Activated T-helper 1 cell treated with anti-CD3 and anti-CD28 coated beads, Interleukin-12 subunit alpha, Interleukin-12 subunit beta, Interleukin-2, Interleukin-4 antibody, amounts not matched to agents 30 ng/mL and 10 ng/mL and 1 ng/mL, durations not matched to agents 14 hours and 24 hours and 36 hours (primary cell): ENCODE results near the gene C16orf78. TPM values are rescaled to one million over a fixed set of nuclear protein-coding genes. Genes with fewer than 3 reads are reported as not detected.

Source experiments
- DNase-seq: peaks from one replicate; pipeline ENCODE4 v3.0.0; 2021; ENCODE audit warnings: low spot score
- H3K27ac Mint-ChIP-seq: one replicate; pipeline ENCODE4 v1.8.0; 2021; ENCODE audit warnings: mild to moderate bottlenecking, mixed read lengths
- H3K27me3 Mint-ChIP-seq: one replicate; pipeline ENCODE4 v1.8.0; 2022; ENCODE audit warnings: mild to moderate bottlenecking, moderate library complexity, mixed read lengths; ENCODE audit not compliant: insufficient read depth
- H3K36me3 Mint-ChIP-seq: one replicate; pipeline ENCODE4 v1.8.0; 2021; ENCODE audit warnings: low read depth, mixed read lengths
- H3K4me1 Mint-ChIP-seq: one replicate; pipeline ENCODE4 v1.8.0; 2021; ENCODE audit warnings: low read depth, mixed read lengths
- H3K4me3 Mint-ChIP-seq: one replicate; pipeline ENCODE4 v1.8.0; 2021; ENCODE audit warnings: mild to moderate bottlenecking, moderate library complexity, mixed read lengths
- H3K9me3 Mint-ChIP-seq: one replicate; pipeline ENCODE4 v1.8.0; 2021; ENCODE audit warnings: mixed read lengths
- intact Hi-C: fragments of 100-400 bp; cut with micrococcal nuclease; formaldehyde crosslinking; loops from one replicate; pipeline ENCODE4 v1.15.1; 2024
- total RNA-seq: library from RNA; stranded (reverse); gene quantifications from 2 replicates; pipeline ENCODE4 v1.2.3, GENCODE V29; 2022

The C16orf78 gene
- total RNA-seq, 1 donor from 2014 or later, result not detected

- no peak for DNase-seq
- H3K36me3 Mint-ChIP-seq, result no peaks in the 10 kb centered on the region
These were observed 4.6 kb downstream of the C16orf78 start for GRCh38 chr16:49378238-49378637.

GRCh38 chr16:49378816-49379215, 5.2 kb downstream of the C16orf78 start:
- intact Hi-C loops, result no loop called here
- peaks cover 4% of the 10 kb centered on the region for H3K9me3 Mint-ChIP-seq
- H3K4me3 Mint-ChIP-seq, result no peak overlapping the region
- DNase-seq, result no peak
- H3K36me3 Mint-ChIP-seq, result no peaks in the 10 kb centered on the region
- no peak overlapping the region for H3K27ac Mint-ChIP-seq
- no peaks in the 10 kb centered on the region for H3K27me3 Mint-ChIP-seq
- no peaks in the 10 kb centered on the region for H3K4me1 Mint-ChIP-seq

More at GRCh38 chr16:49378238-49378637, 4.6 kb downstream of the C16orf78 start:
- intact Hi-C loops, result no loop called here
- no peak overlapping the region for H3K4me3 Mint-ChIP-seq
- no peaks in the 10 kb centered on the region for H3K4me1 Mint-ChIP-seq
- H3K9me3 Mint-ChIP-seq, result peaks cover 4% of the 10 kb centered on the region
- H3K27ac Mint-ChIP-seq, result no peak overlapping the region
- no peaks in the 10 kb centered on the region for H3K27me3 Mint-ChIP-seq

- Mint-ChIP-seq H3K4me1 (no peaks in the 10 kb centered on the region), H3K9me3 (peaks cover 4% of the 10 kb centered on the region)
These were observed 9.3 kb downstream of the C16orf78 start for GRCh38 chr16:49382916-49383315.

GRCh38 chr16:49395021-49395420, 21.4 kb downstream of the C16orf78 start:
- Mint-ChIP-seq H3K36me3 (no peaks in the 10 kb centered on the region), H3K9me3 (no peaks in the 10 kb centered on the region), H3K4me3 (no peak overlapping the region), H3K4me1 (no peaks in the 10 kb centered on the region), H3K27me3 (no peaks in the 10 kb centered on the region), H3K27ac (no peak overlapping the region)
- DNase-seq, result no peak
- intact Hi-C loops, result no loop called here

More at GRCh38 chr16:49382916-49383315, 9.3 kb downstream of the C16orf78 start:
- H3K36me3 Mint-ChIP-seq, result no peaks in the 10 kb centered on the region
- peaks cover 2% of the 10 kb centered on the region for H3K27me3 Mint-ChIP-seq
- DNase-seq, result no peak
- intact Hi-C loops, result no loop called here
- H3K27ac Mint-ChIP-seq, result no peak overlapping the region
- H3K4me3 Mint-ChIP-seq, result no peak overlapping the region

GRCh38 chr16:49396206-49396720, 22.7 kb downstream of the C16orf78 start:
- Mint-ChIP-seq H3K4me1 (no peaks in the 10 kb centered on the region), H3K4me3 (no peak overlapping the region), H3K36me3 (no peaks in the 10 kb centered on the region), H3K27ac (no peak overlapping the region), H3K27me3 (no peaks in the 10 kb centered on the region), H3K9me3 (no peaks in the 10 kb centered on the region)
- intact Hi-C loops, result no loop called here
- no peak for DNase-seq

- intact Hi-C loops, result no loop called here
- Mint-ChIP-seq H3K36me3 (no peaks in the 10 kb centered on the region), H3K27me3 (peaks cover 3% of the 10 kb centered on the region), H3K9me3 (peaks cover 3% of the 10 kb centered on the region), H3K4me3 (no peak overlapping the region), H3K4me1 (no peaks in the 10 kb centered on the region), H3K27ac (no peak overlapping the region)
- no peak for DNase-seq
These were observed 25.2 kb downstream of the C16orf78 start for GRCh38 chr16:49398761-49399160.

- H3K27me3 Mint-ChIP-seq, result peaks cover 3% of the 10 kb centered on the region
- H3K27ac Mint-ChIP-seq, result no peak overlapping the region
- intact Hi-C loops, result loop anchor here (10.0 kb wide), 1 partner anchor 455 kb away; the partner anchor contains the start of gene ZNF423
- DNase-seq, result no peak
- H3K36me3 Mint-ChIP-seq, result no peaks in the 10 kb centered on the region
- H3K4me3 Mint-ChIP-seq, result no peak overlapping the region
- no peaks in the 10 kb centered on the region for H3K4me1 Mint-ChIP-seq
- H3K9me3 Mint-ChIP-seq, result peaks cover 3% of the 10 kb centered on the region
These were observed 26.2 kb downstream of the C16orf78 start for GRCh38 chr16:49399594-49400364.

- Mint-ChIP-seq H3K4me1 (no peaks in the 10 kb centered on the region), H3K27me3 (peaks cover 3% of the 10 kb centered on the region), H3K9me3 (peaks cover 3% of the 10 kb centered on the region), H3K4me3 (no peak overlapping the region), H3K36me3 (no peaks in the 10 kb centered on the region), H3K27ac (no peak overlapping the region)
- DNase-seq, result no peak
- intact Hi-C loops, result loop anchor here (10.0 kb wide), 1 partner anchor 454 kb away; the partner anchor contains the start of gene ZNF423
These were observed 27.0 kb downstream of the C16orf78 start for GRCh38 chr16:49400611-49401010.

GRCh38 chr16:49405123-49405522, 31.5 kb downstream of the C16orf78 start:
- intact Hi-C loops, result loop anchor here (10.0 kb wide), 1 partner anchor 450 kb away; the partner anchor contains the start of gene ZNF423
- DNase-seq, result no peak
- H3K36me3 Mint-ChIP-seq, result no peaks in the 10 kb centered on the region
- peaks cover 3% of the 10 kb centered on the region for H3K9me3 Mint-ChIP-seq
- H3K4me3 Mint-ChIP-seq, result no peak overlapping the region
- H3K27me3 Mint-ChIP-seq, result peaks cover 3% of the 10 kb centered on the region
- H3K4me1 Mint-ChIP-seq, result no peaks in the 10 kb centered on the region
- H3K27ac Mint-ChIP-seq, result no peak overlapping the region

GRCh38 chr16:49405530-49405929, 31.9 kb downstream of the C16orf78 start:
- no peaks in the 10 kb centered on the region for H3K4me1 Mint-ChIP-seq
- no peak overlapping the region for H3K4me3 Mint-ChIP-seq
- H3K27ac Mint-ChIP-seq, result no peak overlapping the region
- no peaks in the 10 kb centered on the region for H3K36me3 Mint-ChIP-seq
- DNase-seq, result no peak
- intact Hi-C loops, result loop anchor here (10.0 kb wide), 1 partner anchor 449 kb away; the partner anchor contains the start of gene ZNF423
- peaks cover 3% of the 10 kb centered on the region for H3K27me3 Mint-ChIP-seq
- peaks cover 3% of the 10 kb centered on the region for H3K9me3 Mint-ChIP-seq

GRCh38 chr16:49407873-49408550, 34.4 kb downstream of the C16orf78 start:
- intact Hi-C loops, result loop anchor here (10.0 kb wide), 1 partner anchor 447 kb away; the partner anchor contains the start of gene ZNF423
- Mint-ChIP-seq H3K27ac (no peak overlapping the region), H3K9me3 (peaks cover under 1% of the 10 kb centered on the region), H3K4me3 (no peak overlapping the region), H3K36me3 (no peaks in the 10 kb centered on the region), H3K4me1 (no peaks in the 10 kb centered on the region), H3K27me3 (no peaks in the 10 kb centered on the region)
- DNase-seq, result peak; percentile 47

GRCh38 chr16:49409121-49409520, 35.5 kb downstream of the C16orf78 start:
- Mint-ChIP-seq H3K4me3 (no peak overlapping the region), H3K4me1 (no peaks in the 10 kb centered on the region), H3K36me3 (no peaks in the 10 kb centered on the region), H3K27ac (no peak overlapping the region), H3K9me3 (no peaks in the 10 kb centered on the region), H3K27me3 (no peaks in the 10 kb centered on the region)
- DNase-seq, result no peak
- intact Hi-C loops, result loop anchor here (10.0 kb wide), 1 partner anchor 446 kb away; the partner anchor contains the start of gene ZNF423

- no peak overlapping the region for H3K27ac Mint-ChIP-seq
- no peak for DNase-seq
- intact Hi-C loops, result no loop called here
- no peaks in the 10 kb centered on the region for H3K27me3 Mint-ChIP-seq
- H3K36me3 Mint-ChIP-seq, result no peaks in the 10 kb centered on the region
- H3K4me1 Mint-ChIP-seq, result no peaks in the 10 kb centered on the region
- no peak overlapping the region for H3K4me3 Mint-ChIP-seq
- H3K9me3 Mint-ChIP-seq, result no peaks in the 10 kb centered on the region
These were observed 36.6 kb downstream of the C16orf78 start for GRCh38 chr16:49410226-49410625.
